Left lung (tissue), 10 donors: ENCODE data around the gene SYNJ2. TPM values are rescaled to one million over a fixed set of nuclear protein-coding genes. Genes with fewer than 3 reads are reported as not detected.

Experiments
- ATAC-seq: fragments of 200-7000 bp; cut with Tn5 transposase; one replicate; pipeline ENCODE4 v1.9.1; 2020; ENCODE audit warnings: moderate library complexity
- DNase-seq, 4 donors: peaks; one replicate each; pipeline ENCODE4 v3.0.0-alpha.2; 2013 to 2020
- H3K27ac ChIP-seq, 2 donors: fragments of 200-600 bp; sonication (generic) in 1 of 2; one replicate each; pipeline versions ENCODE4 v1.5.0 to v1.8.0; 2020 to 2021
- H3K27me3 ChIP-seq, 2 donors: fragments of 200-600 bp; sonication (generic) in 1 of 2; one replicate each; pipeline versions ENCODE4 v1.5.0 to v1.8.0; 2020 to 2021
- H3K36me3 ChIP-seq, 2 donors: fragments of 200-600 bp; sonication (generic) in 1 of 2; one replicate each; pipeline versions ENCODE4 v1.5.0 to v1.8.0; 2020 to 2021
- H3K4me1 ChIP-seq, 2 donors: fragments of 200-600 bp; one replicate each; pipeline ENCODE4 v1.8.0; 2021
- H3K4me3 ChIP-seq, 2 donors: fragments of 200-600 bp; sonication (generic) in 1 of 2; one replicate each; pipeline versions ENCODE4 v1.5.0 to v1.8.0; 2020 to 2021; ENCODE audit warnings: mild to moderate bottlenecking in 1 of 2
- H3K9me3 ChIP-seq, 2 donors: fragments of 200-600 bp; sonication (generic) in 1 of 2; one replicate each; pipeline versions ENCODE4 v1.5.0 to v1.8.0; 2020 to 2021
- intact Hi-C, 2 donors: fragments of 100-400 bp; cut with DNase I; formaldehyde crosslinking; loops; one replicate each; pipeline versions ENCODE4 v1.11.2 to v1.14.2; 2022
- polyA plus RNA-seq, 6 donors: library from polyadenylated mRNA; unstranded; fragments of 120-200 nt; gene quantifications; one replicate each; pipeline ENCODE4 v1.2.1, GENCODE V29; 2013; ENCODE audit not compliant: insufficient read length in 6 of 6
- total RNA-seq, 2 donors: library from RNA; stranded (reverse); fragmentation: NEBNext Ultra II Directional; extraction: Animal tissue kit (Norgen Biotek cat#: 25700); gene quantifications; one replicate each; pipeline ENCODE4 v1.2.1, GENCODE V29; 2021
- TF ChIP-seq, protein P1 (sequence below), 2 donors: fragments of 200-600 bp; sonication (generic) in 1 of 2; IDR thresholded peaks; one replicate each; pipeline versions ENCODE4 v1.5.0 to v1.8.0; 2021; ENCODE audit warnings: antibody characterized with exemption in 2 of 2
- donor health status: DM: no; HTN: yes; CAD: no.
- donor health status: DM: no; HTN: no; CAD: no.

Gene SYNJ2
- total and polyA plus RNA-seq, 8 donors: 6.2 to 12.2 (median 7.5) TPM

DNA sequence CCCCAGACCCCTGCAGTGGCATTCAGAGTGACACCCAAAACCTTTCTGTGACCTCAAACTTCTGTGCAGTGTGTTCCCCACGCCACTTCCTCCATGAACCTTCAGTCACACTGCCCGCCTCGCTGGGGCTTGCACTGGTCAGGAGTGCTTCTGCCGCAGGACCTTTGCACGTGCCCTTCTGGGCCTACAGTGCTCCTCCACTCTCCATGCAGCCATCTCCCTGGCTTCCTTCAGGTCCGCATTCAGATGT, 27.1 kb downstream of the SYNJ2 start:
- DNase-seq: peak in 1 of 4 donors; percentile 80
- no peak overlapping the region for H3K4me3 ChIP-seq
- TF ChIP-seq, protein P1, sequence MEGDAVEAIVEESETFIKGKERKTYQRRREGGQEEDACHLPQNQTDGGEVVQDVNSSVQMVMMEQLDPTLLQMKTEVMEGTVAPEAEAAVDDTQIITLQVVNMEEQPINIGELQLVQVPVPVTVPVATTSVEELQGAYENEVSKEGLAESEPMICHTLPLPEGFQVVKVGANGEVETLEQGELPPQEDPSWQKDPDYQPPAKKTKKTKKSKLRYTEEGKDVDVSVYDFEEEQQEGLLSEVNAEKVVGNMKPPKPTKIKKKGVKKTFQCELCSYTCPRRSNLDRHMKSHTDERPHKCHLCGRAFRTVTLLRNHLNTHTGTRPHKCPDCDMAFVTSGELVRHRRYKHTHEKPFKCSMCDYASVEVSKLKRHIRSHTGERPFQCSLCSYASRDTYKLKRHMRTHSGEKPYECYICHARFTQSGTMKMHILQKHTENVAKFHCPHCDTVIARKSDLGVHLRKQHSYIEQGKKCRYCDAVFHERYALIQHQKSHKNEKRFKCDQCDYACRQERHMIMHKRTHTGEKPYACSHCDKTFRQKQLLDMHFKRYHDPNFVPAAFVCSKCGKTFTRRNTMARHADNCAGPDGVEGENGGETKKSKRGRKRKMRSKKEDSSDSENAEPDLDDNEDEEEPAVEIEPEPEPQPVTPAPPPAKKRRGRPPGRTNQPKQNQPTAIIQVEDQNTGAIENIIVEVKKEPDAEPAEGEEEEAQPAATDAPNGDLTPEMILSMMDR (IDR thresholded peaks at IDR 0.05): no peak
- intact Hi-C loops: no loop called here
- H3K4me1 ChIP-seq: peaks cover 21 to 60% of the 10 kb centered on the region in 2 donors
- H3K9me3 ChIP-seq: no peaks in the 10 kb centered on the region
- H3K36me3 ChIP-seq: no peaks in the 10 kb centered on the region
- peak overlapping the region in 1 of 2 donors; percentile 71 for H3K27ac ChIP-seq
- H3K27me3 ChIP-seq: no peaks in the 10 kb centered on the region
- peak; percentile 48 for ATAC-seq

DNA sequence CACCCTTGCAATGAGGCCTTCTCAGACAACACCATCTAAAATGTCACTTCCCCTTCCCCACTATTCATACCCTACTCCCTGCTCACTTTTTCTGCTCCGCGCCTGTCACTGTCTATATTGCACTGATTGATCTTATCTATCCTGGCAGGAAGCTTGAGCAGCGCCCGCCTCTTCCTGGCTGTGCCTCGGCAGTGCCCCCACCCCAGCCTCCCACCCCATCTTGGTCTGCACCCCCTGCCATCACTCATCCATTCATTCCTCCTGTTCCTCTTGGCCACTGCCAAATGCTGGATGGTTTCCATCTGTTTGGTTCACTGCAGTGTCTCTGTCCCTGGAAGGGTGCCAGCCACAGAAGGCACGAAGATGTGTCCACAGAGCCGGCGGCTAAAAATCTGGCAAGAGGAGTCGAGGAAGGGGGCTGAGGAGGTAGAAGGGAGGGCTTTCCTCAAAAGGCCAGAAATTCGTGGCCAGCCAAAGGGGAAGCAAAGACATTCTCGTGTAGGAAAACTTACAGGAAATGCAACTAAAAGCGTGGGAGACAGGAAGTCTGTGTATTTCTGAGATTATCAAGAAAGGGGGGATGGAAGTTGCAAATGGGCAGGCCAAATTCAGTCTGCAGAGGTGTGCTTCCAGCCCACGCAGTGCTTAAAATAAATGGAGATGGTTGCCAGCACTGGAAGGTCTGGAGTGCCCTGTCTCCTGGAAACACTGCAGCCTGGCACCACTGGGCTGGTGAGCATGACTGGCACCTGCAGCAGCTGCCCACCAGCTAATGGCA, 27.6 kb downstream of the SYNJ2 start:
- H3K27ac ChIP-seq: peak overlapping the region in 1 of 2 donors; percentile 71
- peak; percentile 16 for ATAC-seq
- no peaks in the 10 kb centered on the region for H3K27me3 ChIP-seq
- no peaks in the 10 kb centered on the region for H3K9me3 ChIP-seq
- intact Hi-C loops: no loop called here
- no peaks in the 10 kb centered on the region for H3K36me3 ChIP-seq
- peak in 3 of 4 donors; percentile 45 to 83 (median 68) for DNase-seq
- no peak overlapping the region for H3K4me3 ChIP-seq
- TF ChIP-seq, protein P1 (IDR thresholded peaks at IDR 0.05): no peak
- H3K4me1 ChIP-seq: peaks cover 17 to 55% of the 10 kb centered on the region in 2 donors

DNA sequence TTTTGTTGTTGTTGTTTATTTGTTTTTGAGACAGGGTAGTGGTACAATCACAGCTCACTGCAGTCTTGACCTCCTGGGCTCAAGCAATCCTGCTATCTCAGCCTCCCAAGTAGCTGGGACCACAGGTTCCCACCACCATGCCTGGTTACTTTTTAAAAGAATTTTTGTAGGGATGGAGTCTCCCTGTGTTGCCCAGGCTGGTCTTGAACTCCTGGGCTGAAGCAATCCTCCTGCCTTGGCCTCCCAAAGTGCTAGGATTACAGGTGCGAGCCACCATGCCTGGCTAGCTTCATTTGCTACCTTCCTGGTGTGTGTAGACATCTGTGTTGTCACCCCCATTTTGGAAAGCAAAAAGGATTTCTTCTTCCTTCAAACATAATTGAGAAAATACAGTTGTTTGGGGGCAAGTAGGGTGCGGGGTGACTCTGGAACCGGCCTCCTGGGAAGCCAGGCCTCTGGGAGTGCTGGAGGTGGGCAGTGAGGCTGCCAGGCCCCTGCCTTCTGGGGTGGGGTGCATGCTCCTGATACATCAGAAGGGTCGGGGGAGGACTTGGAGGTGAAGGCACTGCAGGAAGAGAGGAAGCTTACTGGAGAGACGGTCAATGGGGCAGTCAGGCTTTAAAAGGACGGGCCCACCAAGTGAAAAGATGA, 28.4 kb downstream of the SYNJ2 start:
- peak overlapping the region in 1 of 2 donors; percentile 71 for H3K27ac ChIP-seq
- no peaks in the 10 kb centered on the region for H3K9me3 ChIP-seq
- no peaks in the 10 kb centered on the region for H3K27me3 ChIP-seq
- DNase-seq (peak in 1 of 4 donors; percentile 47), ATAC-seq (no peak)
- H3K4me3 ChIP-seq: no peak overlapping the region
- TF ChIP-seq, protein P1 (IDR thresholded peaks at IDR 0.05): no peak
- intact Hi-C loops: no loop called here
- no peaks in the 10 kb centered on the region for H3K36me3 ChIP-seq
- H3K4me1 ChIP-seq: peaks cover 17 to 50% of the 10 kb centered on the region in 2 donors

DNA sequence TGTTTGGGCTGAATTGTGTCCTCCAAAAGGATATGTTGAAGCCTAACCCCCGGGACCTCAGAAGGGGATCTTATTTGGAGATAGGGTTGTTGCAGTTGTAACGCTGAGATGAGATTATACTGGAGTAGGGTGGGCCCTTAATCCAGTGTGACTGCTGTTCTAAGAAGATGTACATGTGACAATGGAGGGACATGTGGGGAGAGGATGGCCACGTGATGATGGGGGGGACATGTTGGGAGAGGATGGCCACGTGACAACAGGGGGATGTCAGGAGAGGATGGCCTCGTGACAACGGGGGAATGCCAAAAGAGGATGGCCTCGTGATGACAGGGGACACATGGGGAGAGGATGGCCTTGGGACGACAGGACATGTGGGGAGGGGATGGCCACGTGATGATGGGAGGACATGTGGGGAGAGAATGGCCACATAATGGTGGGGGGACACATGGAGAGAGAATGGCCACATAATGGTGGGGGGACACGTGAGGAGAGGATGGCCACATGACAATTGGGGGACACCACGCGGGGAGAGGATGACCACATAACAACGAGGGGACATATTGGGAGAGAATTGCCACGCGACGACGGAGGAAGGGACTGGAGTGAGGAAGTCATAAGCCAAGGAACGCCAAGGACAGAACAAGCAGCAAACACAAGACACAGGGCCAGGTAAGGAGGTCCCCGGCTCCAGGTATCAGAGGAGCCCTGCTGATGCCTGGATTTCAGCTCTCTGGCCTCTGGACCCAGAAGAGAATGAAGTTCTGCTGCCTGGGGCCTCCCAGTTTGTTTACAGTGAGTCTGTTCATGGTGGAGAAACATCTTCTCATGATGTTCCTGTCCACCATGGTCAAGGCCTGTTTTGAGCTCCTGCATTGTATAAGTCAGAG, 29.2 kb downstream of the SYNJ2 start:
- TF ChIP-seq, protein P1 (IDR thresholded peaks at IDR 0.05): no peak
- ATAC-seq: no peak
- H3K27me3 ChIP-seq: no peaks in the 10 kb centered on the region
- peaks cover 17 to 50% of the 10 kb centered on the region in 2 donors for H3K4me1 ChIP-seq
- H3K4me3 ChIP-seq: no peak overlapping the region
- peak in 2 of 4 donors; percentile 26 to 43 for DNase-seq
- H3K9me3 ChIP-seq: no peaks in the 10 kb centered on the region
- H3K36me3 ChIP-seq: no peaks in the 10 kb centered on the region
- H3K27ac ChIP-seq: peak overlapping the region in 1 of 2 donors; percentile 71
- intact Hi-C loops: no loop called here
